ENCODE measurements around the gene TMEM184A. TPM values are rescaled to one million over a fixed set of nuclear protein-coding genes. Genes with fewer than 3 reads are reported as not detected.

Gene TMEM184A
- total and polyA plus RNA-seq, 2 of the 13 experiments (the other 11 are each of a cell fraction or from before 2014, with no cell fraction given), result 9.5 to 20.4 TPM

- TF ChIP-seq GMEB1 (CRISPR knock-in tag; IDR thresholded peaks at IDR 0.05; ENCODE audit: borderline replicate concordance) (no peak; the same call in 1 of the 2 replicates), ZNF615 (CRISPR knock-in tag; IDR thresholded peaks at IDR 0.05; ENCODE audit: borderline replicate concordance) (no peak), PRDM4 (CRISPR knock-in tag; IDR thresholded peaks at IDR 0.05; ENCODE audit: borderline replicate concordance) (no peak), ZNF180 (CRISPR knock-in tag; IDR thresholded peaks at IDR 0.05; ENCODE audit: borderline replicate concordance, low read depth) (no peak), MXD4 (CRISPR knock-in tag; IDR thresholded peaks at IDR 0.05) (no peak; the same call in 1 of the 2 replicates), RBAK (CRISPR knock-in tag; IDR thresholded peaks at IDR 0.05) (no peak), GATAD1 (CRISPR knock-in tag; IDR thresholded peaks at IDR 0.05) (no peak), KDM4B (CRISPR knock-in tag; IDR thresholded peaks at IDR 0.05) (peak; percentile 14; the same call in 1 of the 2 replicates), ZNF7 (CRISPR knock-in tag; IDR thresholded peaks at IDR 0.05) (no peak), CTCF (CRISPR knock-in tag; IDR thresholded peaks at IDR 0.05) (peak; percentile 20; the same call in 1 of the 2 replicates), JDP2 (CRISPR knock-in tag; IDR thresholded peaks at IDR 0.05; ENCODE audit: borderline replicate concordance) (no peak), ZNF580 (CRISPR knock-in tag; IDR thresholded peaks at IDR 0.05; ENCODE audit: borderline replicate concordance, low read depth) (no peak), ZBTB21 (CRISPR knock-in tag; IDR thresholded peaks at IDR 0.05) (no peak), HNRNPL (IDR thresholded peaks at IDR 0.05; ENCODE audit: low read depth, low read length) (peak; percentile 88), PLRG1 (conservative IDR thresholded peaks at IDR 0.05) (no peak), MAF1 (CRISPR knock-in tag; IDR thresholded peaks at IDR 0.05; ENCODE audit: borderline replicate concordance) (no peak), ZNF496 (CRISPR knock-in tag; IDR thresholded peaks at IDR 0.05; ENCODE audit: insufficient replicate concordance) (no peak), ZEB1 (IDR thresholded peaks at IDR 0.05; ENCODE audit: insufficient replicate concordance, low read depth) (peak; percentile 24), ZFAT (CRISPR knock-in tag; conservative IDR thresholded peaks at IDR 0.05) (no peak), ZC3H13 (CRISPR knock-in tag; IDR thresholded peaks at IDR 0.05) (no peak), ZNF329 (CRISPR knock-in tag; IDR thresholded peaks at IDR 0.05; ENCODE audit: low read depth) (no peak)
Observed at GRCh38 chr7:1555046-1555812, 776 bp downstream of the TMEM184A start (continued).

Measured in HepG2 (cell line).